NK-92 treated with Interleukin-12 subunit alpha and Interleukin-12 subunit beta, amount 100 ng/mL, for 24 hours (cell line): Measurements from ENCODE around the gene LPAR5.

Source experiments
- DNase-seq: peaks from one replicate; lab custom pipeline; 2025; lab: John Stamatoyannopoulos, UW

The LPAR5 gene

GRCh38 chr12:6635856-6636531 lies at the start of gene LPAR5:
Gene LPAR5 (minus strand): TSS chr12:6635959. CDS start chr12:6621248, 14,711 bp downstream.
- no peak for DNase-seq

GRCh38 chr12:6684609-6685008 lies 48.9 kb upstream of the LPAR5 start:
- DNase-seq = no peak

GRCh38 chr12:6676962-6677361 lies 41.2 kb upstream of the LPAR5 start:
- DNase-seq = no peak

- no peak for DNase-seq
Measured at GRCh38 chr12:6672143-6672542, 36.4 kb upstream of the LPAR5 start.

GRCh38 chr12:6667559-6668210 lies 31.9 kb upstream of the LPAR5 start:
- DNase-seq = no peak

- no peak for DNase-seq
Measured at GRCh38 chr12:6666211-6666610, 30.5 kb upstream of the LPAR5 start.

GRCh38 chr12:6664902-6665301 lies 29.1 kb upstream of the LPAR5 start:
- DNase-seq = no peak

GRCh38 chr12:6662906-6663742 lies 27.4 kb upstream of the LPAR5 start, which contains the start of gene ING4:
Gene ING4 (minus strand): TSS chr12:6663119. CDS start chr12:6663101, 18 bp downstream.
- peak; percentile 85 for DNase-seq

GRCh38 chr12:6662602-6662905 lies 26.8 kb upstream of the LPAR5 start:
- no peak for DNase-seq

GRCh38 chr12:6653987-6654386 lies 18.2 kb upstream of the LPAR5 start:
- no peak for DNase-seq

- DNase-seq = no peak
Measured at GRCh38 chr12:6653342-6653741, 17.6 kb upstream of the LPAR5 start.

- DNase-seq = no peak
Measured at GRCh38 chr12:6652391-6652790, 16.6 kb upstream of the LPAR5 start.

- DNase-seq = no peak
Measured at GRCh38 chr12:6650832-6651231, 15.1 kb upstream of the LPAR5 start.

- DNase-seq = no peak
Measured at GRCh38 chr12:6647083-6647604, 11.4 kb upstream of the LPAR5 start, which contains the start of gene ACRBP. Gene ACRBP (minus strand): TSS chr12:6647432. CDS start chr12:6647366, 66 bp downstream.

GRCh38 chr12:6646276-6647082 lies 10.7 kb upstream of the LPAR5 start:
- no peak for DNase-seq

GRCh38 chr12:6644903-6645302 lies 9.1 kb upstream of the LPAR5 start:
- no peak for DNase-seq

GRCh38 chr12:6644257-6644596 lies 8.5 kb upstream of the LPAR5 start:
- DNase-seq = no peak

GRCh38 chr12:6643569-6644256 lies 8.0 kb upstream of the LPAR5 start:
- DNase-seq = no peak

GRCh38 chr12:6641131-6641530 lies 5.4 kb upstream of the LPAR5 start:
- no peak for DNase-seq

- DNase-seq = no peak
Measured at GRCh38 chr12:6640497-6640896, 4.7 kb upstream of the LPAR5 start.

- no peak for DNase-seq
Measured at GRCh38 chr12:6639151-6639801, 3.5 kb upstream of the LPAR5 start.
